ENCODE results near the gene CFAP57. TPM values are rescaled to one million over a fixed set of nuclear protein-coding genes. Genes with fewer than 3 reads are reported as not detected.

CFAP57 gene
- polyA plus RNA-seq, 1 donor = 0.41 TPM

- no peak for DNase-seq
Measured at GRCh38 chr1:43302721-43303470, 130.8 kb downstream of the CFAP57 start.

GRCh38 chr1:43303471-43304313 lies 131.6 kb downstream of the CFAP57 start:
- DNase-seq = no peak

Other genes with a start within 250 kb of the CFAP57 start
- 18.8 TPM for gene SLC2A1, start 213.5 kb upstream of the CFAP57 start, polyA plus RNA-seq (ENCODE audit: insufficient read length)
- gene EBNA1BP2, start within 50 bp of the CFAP57 start, polyA plus RNA-seq (ENCODE audit: insufficient read length) = 35.1 TPM
- not detected for gene TMEM125, start 97.7 kb downstream of the CFAP57 start, polyA plus RNA-seq (ENCODE audit: insufficient read length)
- gene C1orf210, start 113.3 kb downstream of the CFAP57 start, polyA plus RNA-seq (ENCODE audit: insufficient read length) = not detected
- 55.3 TPM for gene TIE1, start 128.7 kb downstream of the CFAP57 start, polyA plus RNA-seq (ENCODE audit: insufficient read length)
- gene MPL, start 165.5 kb downstream of the CFAP57 start, polyA plus RNA-seq (ENCODE audit: insufficient read length) = 0.41 TPM
- 15.2 TPM for gene CDC20, start 186.7 kb downstream of the CFAP57 start, polyA plus RNA-seq (ENCODE audit: insufficient read length)
- gene ELOVL1, start 195.7 kb downstream of the CFAP57 start, polyA plus RNA-seq (ENCODE audit: insufficient read length) = 40.4 TPM
- 26.9 TPM for gene MED8, start 217.5 kb downstream of the CFAP57 start, polyA plus RNA-seq (ENCODE audit: insufficient read length)
- 19.6 TPM for gene SZT2, start 217.6 kb downstream of the CFAP57 start, polyA plus RNA-seq (ENCODE audit: insufficient read length)